Measurements from ENCODE around the gene CHRM3.

- no peak for TF ChIP-seq POLR2A (IDR thresholded peaks at IDR 0.05; ENCODE audit: low read depth, low read length)
- no peak for TF ChIP-seq POLR2AphosphoS5 (IDR thresholded peaks at IDR 0.05; ENCODE audit: low read depth, low read length)
- no peak for TF ChIP-seq POU2F2 (IDR thresholded peaks at IDR 0.05; ENCODE audit: low read depth, low read length)
- no peak for TF ChIP-seq TAF1 (IDR thresholded peaks at IDR 0.05; ENCODE audit: low read depth, low read length)
- no peak for TF ChIP-seq SPI1 (IDR thresholded peaks at IDR 0.05; ENCODE audit: low read depth, low read length)
These were observed 36.5 kb downstream of the CHRM3 start for GRCh38 chr1:239422818-239423217.
